OCI-LY3 (cell line): Measurements from ENCODE around the gene LDB2.

Experiments used
- EZH2phosphoT487 ChIP-seq: fragments of 200-600 bp; shearing (Covaris generic); IDR thresholded peaks from 2 replicates; pipeline ENCODE4 v1.6.1; 2018; ENCODE audit warnings: antibody characterized with exemption, mixed run types, low read depth
- TF ChIP-seq, protein P1 (sequence below): fragments of 200-600, 300-600 bp; sonication (generic); IDR thresholded peaks from 2 replicates; pipeline ENCODE4 v1.5.1; 2014; ENCODE audit warnings: antibody characterized with exemption, low read length, low read depth

DNA sequence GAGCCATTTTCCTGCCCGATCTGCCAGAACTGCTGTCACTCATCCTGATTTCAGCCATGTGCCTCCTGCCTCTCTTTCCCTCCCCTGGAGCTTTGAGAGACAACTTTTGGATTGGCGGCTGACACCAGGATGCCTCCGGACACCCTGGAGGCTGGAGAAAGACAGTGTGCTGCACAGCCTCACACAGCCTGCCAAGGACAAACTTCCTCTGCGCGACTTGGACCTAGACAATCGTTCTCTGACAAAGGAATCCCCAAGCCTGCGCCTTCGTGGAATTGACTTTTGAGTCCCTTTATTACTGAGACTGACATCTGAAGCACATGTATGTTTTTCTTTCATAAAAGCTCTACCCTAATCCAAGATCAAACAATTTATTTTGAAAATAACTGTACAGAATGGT is 10.8 kb upstream of the LDB2 start:
- TF ChIP-seq, protein P1, sequence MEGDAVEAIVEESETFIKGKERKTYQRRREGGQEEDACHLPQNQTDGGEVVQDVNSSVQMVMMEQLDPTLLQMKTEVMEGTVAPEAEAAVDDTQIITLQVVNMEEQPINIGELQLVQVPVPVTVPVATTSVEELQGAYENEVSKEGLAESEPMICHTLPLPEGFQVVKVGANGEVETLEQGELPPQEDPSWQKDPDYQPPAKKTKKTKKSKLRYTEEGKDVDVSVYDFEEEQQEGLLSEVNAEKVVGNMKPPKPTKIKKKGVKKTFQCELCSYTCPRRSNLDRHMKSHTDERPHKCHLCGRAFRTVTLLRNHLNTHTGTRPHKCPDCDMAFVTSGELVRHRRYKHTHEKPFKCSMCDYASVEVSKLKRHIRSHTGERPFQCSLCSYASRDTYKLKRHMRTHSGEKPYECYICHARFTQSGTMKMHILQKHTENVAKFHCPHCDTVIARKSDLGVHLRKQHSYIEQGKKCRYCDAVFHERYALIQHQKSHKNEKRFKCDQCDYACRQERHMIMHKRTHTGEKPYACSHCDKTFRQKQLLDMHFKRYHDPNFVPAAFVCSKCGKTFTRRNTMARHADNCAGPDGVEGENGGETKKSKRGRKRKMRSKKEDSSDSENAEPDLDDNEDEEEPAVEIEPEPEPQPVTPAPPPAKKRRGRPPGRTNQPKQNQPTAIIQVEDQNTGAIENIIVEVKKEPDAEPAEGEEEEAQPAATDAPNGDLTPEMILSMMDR: no peak
- no peak for TF ChIP-seq EZH2phosphoT487
